ENCODE results near the gene PUS3.

PUS3 gene

DNA sequence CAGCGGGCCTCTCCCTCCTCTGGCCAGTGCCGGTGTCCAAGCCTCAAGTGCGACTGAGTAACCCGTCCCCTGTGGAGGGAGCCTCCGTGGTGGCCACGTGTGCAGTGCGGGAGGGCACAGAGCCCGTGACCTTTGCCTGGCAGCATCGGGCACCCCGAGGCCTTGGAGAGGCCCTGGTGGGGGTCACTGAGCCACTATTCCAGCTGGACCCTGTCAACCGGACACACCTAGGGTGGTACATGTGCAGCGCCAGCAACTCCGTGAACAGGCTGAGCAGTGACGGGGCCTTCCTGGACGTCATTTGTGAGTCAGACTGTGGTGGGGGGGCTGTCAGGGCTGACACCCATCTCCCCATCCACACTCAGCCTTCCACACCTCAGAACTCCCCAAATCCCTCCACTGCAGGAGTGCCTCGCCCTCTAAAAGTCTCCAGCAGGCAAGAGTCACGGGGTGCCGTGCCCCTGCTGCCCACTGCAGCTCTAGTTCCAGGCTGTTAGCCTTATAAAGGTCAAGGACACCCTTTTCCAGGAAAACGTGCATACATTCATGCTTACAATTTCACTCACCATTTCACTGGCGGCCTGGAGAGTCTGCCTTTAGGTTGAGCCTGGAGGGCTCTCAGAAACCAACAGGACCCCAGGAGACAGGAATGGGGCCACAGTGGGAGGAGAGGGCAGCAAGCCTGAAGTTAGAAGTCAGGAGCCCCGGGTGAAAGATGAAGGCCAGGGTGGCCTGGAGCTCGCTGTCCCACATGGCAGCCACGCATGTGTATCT lies 45.5 kb upstream of the PUS3 start:
- Histone ChIP-seq H3K79me2 (ENCODE audit: control insufficient read depth, low read length) (no peaks in the 10 kb centered on the region), H3K4me3 (ENCODE audit: low read length) (no peak overlapping the region), H3K27me3 (ENCODE audit: control insufficient read depth, low read length) (no peaks in the 10 kb centered on the region), H3K27ac (ENCODE audit: low read depth, low read length) (no peak overlapping the region), H3K9me2 (replicated peaks; ENCODE audit: control insufficient read depth, low read length) (no peaks in the 10 kb centered on the region), H3K36me3 (ENCODE audit: control insufficient read depth, low read length) (no peaks in the 10 kb centered on the region), H3K4me2 (ENCODE audit: low read length) (no peak overlapping the region), H3K4me1 (ENCODE audit: control insufficient read depth, low read length) (no peaks in the 10 kb centered on the region), H4K20me1 (ENCODE audit: control insufficient read depth, insufficient read depth, low read depth, low read length) (no peaks in the 10 kb centered on the region), H3F3A (ENCODE audit: control insufficient read depth, insufficient read depth) (no peaks in the 10 kb centered on the region), H3K9me3 (ENCODE audit: control insufficient read depth, insufficient read depth, low read length) (no peaks in the 10 kb centered on the region)
- TF ChIP-seq, protein P1, sequence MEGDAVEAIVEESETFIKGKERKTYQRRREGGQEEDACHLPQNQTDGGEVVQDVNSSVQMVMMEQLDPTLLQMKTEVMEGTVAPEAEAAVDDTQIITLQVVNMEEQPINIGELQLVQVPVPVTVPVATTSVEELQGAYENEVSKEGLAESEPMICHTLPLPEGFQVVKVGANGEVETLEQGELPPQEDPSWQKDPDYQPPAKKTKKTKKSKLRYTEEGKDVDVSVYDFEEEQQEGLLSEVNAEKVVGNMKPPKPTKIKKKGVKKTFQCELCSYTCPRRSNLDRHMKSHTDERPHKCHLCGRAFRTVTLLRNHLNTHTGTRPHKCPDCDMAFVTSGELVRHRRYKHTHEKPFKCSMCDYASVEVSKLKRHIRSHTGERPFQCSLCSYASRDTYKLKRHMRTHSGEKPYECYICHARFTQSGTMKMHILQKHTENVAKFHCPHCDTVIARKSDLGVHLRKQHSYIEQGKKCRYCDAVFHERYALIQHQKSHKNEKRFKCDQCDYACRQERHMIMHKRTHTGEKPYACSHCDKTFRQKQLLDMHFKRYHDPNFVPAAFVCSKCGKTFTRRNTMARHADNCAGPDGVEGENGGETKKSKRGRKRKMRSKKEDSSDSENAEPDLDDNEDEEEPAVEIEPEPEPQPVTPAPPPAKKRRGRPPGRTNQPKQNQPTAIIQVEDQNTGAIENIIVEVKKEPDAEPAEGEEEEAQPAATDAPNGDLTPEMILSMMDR (IDR thresholded peaks at IDR 0.05; ENCODE audit: low read depth, low read length, poor library complexity, severe bottlenecking) = no peak
- TF ChIP-seq EZH2phosphoT487 (IDR thresholded peaks at IDR 0.05; ENCODE audit: borderline replicate concordance, low read length) = no peak

DNA sequence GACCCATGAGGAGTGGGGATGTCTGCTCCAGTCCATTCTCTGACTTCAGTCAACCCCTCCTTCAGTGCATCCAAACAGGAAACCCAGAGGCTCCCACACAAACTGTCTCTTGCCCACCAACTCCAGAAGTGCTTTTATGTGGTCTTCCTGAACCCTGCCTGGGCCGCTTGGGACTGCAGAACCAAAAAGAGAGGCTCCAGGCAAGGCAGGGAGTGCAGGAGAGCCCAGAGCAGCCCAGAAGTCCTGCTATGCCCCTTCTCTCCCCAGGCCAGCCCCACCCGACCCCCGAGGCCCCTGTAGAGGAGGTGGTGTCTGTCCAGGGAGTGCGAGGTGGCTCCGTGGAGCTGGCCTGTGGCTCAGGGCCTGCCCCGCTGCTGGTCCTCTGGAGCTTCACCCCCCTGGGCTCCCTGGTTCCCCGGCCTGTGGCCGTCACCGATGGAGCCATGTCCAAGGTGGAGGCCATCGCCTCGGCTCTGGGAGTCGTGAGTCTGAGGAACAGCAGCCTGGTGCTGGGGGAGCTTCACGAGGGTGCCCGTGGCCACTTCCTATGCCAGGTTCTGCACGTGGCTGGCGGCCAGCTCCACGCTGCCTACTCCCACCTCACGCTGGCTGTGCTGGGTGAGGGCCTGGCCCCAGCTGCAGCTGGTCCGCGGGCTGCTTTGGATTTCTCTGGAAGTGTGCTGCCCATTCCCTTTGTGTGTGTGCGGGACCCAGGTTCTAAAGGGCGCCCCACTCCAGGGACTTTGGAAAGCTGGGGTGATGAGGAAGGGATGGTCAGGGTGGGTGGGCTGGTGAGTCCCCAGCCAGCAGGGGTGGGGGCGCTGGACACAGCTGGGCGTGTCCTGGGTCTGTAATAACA lies 44.6 kb upstream of the PUS3 start:
- Histone ChIP-seq H3K4me2 (ENCODE audit: low read length) (no peak overlapping the region), H3K27me3 (ENCODE audit: control insufficient read depth, low read length) (no peaks in the 10 kb centered on the region; the same call in 1 of the 2 replicates), H3K27ac (ENCODE audit: low read depth, low read length) (no peak overlapping the region), H3K36me3 (ENCODE audit: control insufficient read depth, low read length) (no peaks in the 10 kb centered on the region), H3F3A (ENCODE audit: control insufficient read depth, insufficient read depth) (no peaks in the 10 kb centered on the region), H3K9me3 (ENCODE audit: control insufficient read depth, insufficient read depth, low read length) (no peaks in the 10 kb centered on the region), H4K20me1 (ENCODE audit: control insufficient read depth, insufficient read depth, low read depth, low read length) (no peaks in the 10 kb centered on the region), H3K4me1 (ENCODE audit: control insufficient read depth, low read length) (no peaks in the 10 kb centered on the region), H3K4me3 (ENCODE audit: low read length) (no peak overlapping the region), H3K9me2 (replicated peaks; ENCODE audit: control insufficient read depth, low read length) (no peaks in the 10 kb centered on the region), H3K79me2 (ENCODE audit: control insufficient read depth, low read length) (no peaks in the 10 kb centered on the region)
- TF ChIP-seq, protein P1 (IDR thresholded peaks at IDR 0.05; ENCODE audit: low read depth, low read length, poor library complexity, severe bottlenecking) = no peak

DNA sequence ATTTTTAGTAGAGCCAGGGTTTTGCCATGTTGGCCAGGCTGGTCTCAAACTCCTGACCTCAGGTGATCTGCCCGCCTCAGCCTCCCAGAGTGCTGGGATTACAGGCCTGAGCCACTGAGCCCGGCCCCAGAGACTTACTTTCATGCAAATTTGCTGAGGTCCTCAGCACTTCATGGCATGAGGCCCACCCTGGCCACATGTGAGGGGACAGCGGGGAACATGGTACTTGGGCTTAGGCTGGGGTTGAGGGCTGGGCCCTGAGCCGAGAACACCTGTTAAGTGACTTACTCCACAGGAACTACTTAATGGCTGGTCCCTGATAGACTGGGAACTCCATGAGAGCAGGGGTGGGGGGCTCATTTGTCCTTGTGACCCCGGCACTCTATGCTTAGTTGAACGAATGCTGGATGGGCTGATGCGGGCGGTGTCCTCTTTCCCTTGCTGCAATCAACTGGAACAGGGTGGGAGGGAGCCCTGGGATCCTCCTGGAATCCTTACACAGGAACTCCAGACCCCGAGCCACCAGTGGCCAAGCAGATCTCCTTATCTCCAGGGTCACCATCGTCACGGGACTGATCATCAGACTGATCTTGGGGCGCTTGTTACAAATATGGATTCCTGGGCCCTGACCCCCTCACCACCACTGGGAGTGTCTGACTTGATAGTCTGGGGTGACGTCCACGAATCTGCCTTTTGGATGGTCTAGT lies 43.9 kb upstream of the PUS3 start:
- Histone ChIP-seq H3K4me2 (ENCODE audit: low read length) (no peak overlapping the region), H4K20me1 (ENCODE audit: control insufficient read depth, insufficient read depth, low read depth, low read length) (no peaks in the 10 kb centered on the region), H3K27ac (ENCODE audit: low read depth, low read length) (no peak overlapping the region), H3K9me3 (ENCODE audit: control insufficient read depth, insufficient read depth, low read length) (no peaks in the 10 kb centered on the region), H3K79me2 (ENCODE audit: control insufficient read depth, low read length) (no peaks in the 10 kb centered on the region), H3K36me3 (ENCODE audit: control insufficient read depth, low read length) (no peaks in the 10 kb centered on the region), H3K27me3 (ENCODE audit: control insufficient read depth, low read length) (no peaks in the 10 kb centered on the region; the same call in 1 of the 2 replicates), H3K4me1 (ENCODE audit: control insufficient read depth, low read length) (no peaks in the 10 kb centered on the region), H3K9me2 (replicated peaks; ENCODE audit: control insufficient read depth, low read length) (no peaks in the 10 kb centered on the region), H3F3A (ENCODE audit: control insufficient read depth, insufficient read depth) (no peaks in the 10 kb centered on the region), H3K4me3 (ENCODE audit: low read length) (no peak overlapping the region)
- no peak for TF ChIP-seq EZH2phosphoT487 (IDR thresholded peaks at IDR 0.05; ENCODE audit: borderline replicate concordance, low read length)
- TF ChIP-seq, protein P1 (IDR thresholded peaks at IDR 0.05; ENCODE audit: low read depth, low read length, poor library complexity, severe bottlenecking) = no peak
